ENCODE measurements around the gene MAGED1.
"Not testable (repeated sequence)": the region's sequence is repeated elsewhere in the genome, so short reads cannot be mapped to it uniquely, and the experiment has no call there.

- TF ChIP-seq CTCF (conservative IDR thresholded peaks at IDR 0.05; ENCODE audit: low read depth, low read length); EZH2 (IDR thresholded peaks at IDR 0.05; ENCODE audit: borderline replicate concordance, low read depth, low read length, poor library complexity, severe bottlenecking): not testable (repeated sequence)
Observed at GRCh38 chrX:51905152-51905551, 11.7 kb downstream of the MAGED1 start.
